A673 (cell line): ENCODE results near the gene THADA. TPM values are rescaled to one million over a fixed set of nuclear protein-coding genes. Genes with fewer than 3 reads are reported as not detected.

Experiments
- BruUV-seq: library from RNA; stranded (reverse); fragments of 400-500 nt; replicated peaks from 2 replicates; lab custom pipeline; 2021; lab: Mats Ljungman, UMichigan
- CTCF ChIA-PET: fragments of 300-600 bp; sonication (Branson Sonifier 250); formaldehyde crosslinking; loops from one replicate; lab custom pipeline; 2022; ENCODE audit warnings: antibody characterized with exemption; lab: Charles Lee
- POLR2A ChIA-PET: fragments of 300-600 bp; sonication (Branson Sonifier 250); formaldehyde crosslinking; loops from one replicate; lab custom pipeline; 2022; ENCODE audit warnings: antibody characterized with exemption; ENCODE audit not compliant: low non-redundant PET; lab: Charles Lee
- DNase-seq: peaks from one replicate; pipeline ENCODE4 v3.0.0-alpha.2; 2015; ENCODE audit warnings: low spot score
- H3K27ac ChIP-seq: fragments of 200-600 bp; sonication (generic); 2 replicates; pipeline ENCODE4 v1.5.1; 2016; ENCODE audit warnings: mixed run types, low read depth, mild to moderate bottlenecking, mixed read lengths, antibody characterized with exemption, low read length; ENCODE audit not compliant: poor library complexity, severe bottlenecking
- H3K27me3 ChIP-seq: fragments of 200-600 bp; sonication (generic); replicated peaks from 2 replicates; pipeline ENCODE4 v1.6.1; 2017; ENCODE audit warnings: mixed run types, low read depth, mild to moderate bottlenecking, mixed read lengths, antibody characterized with exemption, low read length; ENCODE audit not compliant: insufficient read depth, poor library complexity
- H3K36me3 ChIP-seq: fragments of 200-600 bp; sonication (generic); 2 replicates; pipeline ENCODE4 v1.6.1; 2016; ENCODE audit warnings: mixed run types, mild to moderate bottlenecking, mixed read lengths, antibody characterized with exemption, low read length; ENCODE audit not compliant: insufficient read depth, poor library complexity, severe bottlenecking
- H3K4me1 ChIP-seq: fragments of 200-600 bp; sonication (generic); 2 replicates; pipeline ENCODE4 v1.6.1; 2017; ENCODE audit warnings: mixed run types, mild to moderate bottlenecking, mixed read lengths, antibody characterized with exemption, low read length; ENCODE audit not compliant: insufficient read depth, poor library complexity, severe bottlenecking
- H3K4me3 ChIP-seq: fragments of 200-600 bp; sonication (generic); 2 replicates; pipeline ENCODE4 v1.5.1; 2016; ENCODE audit warnings: low read depth, mixed run types, mild to moderate bottlenecking, mixed read lengths, low read length; ENCODE audit not compliant: poor library complexity, severe bottlenecking
- H3K9me3 ChIP-seq: fragments of 200-600 bp; sonication (generic); 2 replicates; pipeline ENCODE4 v1.6.1; 2016; ENCODE audit warnings: mixed run types, low read depth, mild to moderate bottlenecking, mixed read lengths, antibody characterized with exemption, low read length; ENCODE audit not compliant: poor library complexity, severe bottlenecking
- CTCF ChIP-seq: fragments of 300-800, 200-600 bp; sonication (generic); conservative IDR thresholded peaks from 2 replicates; pipeline ENCODE4 v1.5.1; 2017; ENCODE audit warnings: low read depth, mild to moderate bottlenecking, antibody characterized with exemption, low read length, moderate library complexity, mixed read lengths
- EZH2 ChIP-seq: fragments of 200-600 bp; sonication (generic); IDR thresholded peaks from 2 replicates; pipeline ENCODE4 v1.6.1; 2017; ENCODE audit warnings: borderline replicate concordance, low read depth, mild to moderate bottlenecking, mixed read lengths, antibody characterized with exemption, low read length; ENCODE audit not compliant: poor library complexity, severe bottlenecking
- intact Hi-C: fragments of 100-400 bp; cut with micrococcal nuclease; formaldehyde crosslinking; loops from one replicate; pipeline ENCODE4 v1.10.0; 2022; ENCODE audit not compliant: unreplicated experiment
- total RNA-seq: library from RNA; stranded (reverse); gene quantifications from 2 replicates; pipeline ENCODE4 v1.2.3, GENCODE V29; 2021

Gene THADA
- total RNA-seq, 1 experiment from 2014 or later, result 39.7 TPM

GRCh38 chr2:43343573-43344304 lies 252.1 kb downstream of the THADA start:
- Histone ChIP-seq H3K36me3 (no peaks in the 10 kb centered on the region), H3K4me1 (no peaks in the 10 kb centered on the region), H3K9me3 (no peaks in the 10 kb centered on the region), H3K4me3 (no peak overlapping the region), H3K27ac (no peak overlapping the region), H3K27me3 (no peaks in the 10 kb centered on the region)
- DNase-seq, result no peak
- ChIA-PET CTCF (no interaction called here), POLR2A (no interaction called here)
- TF ChIP-seq CTCF, result no peak
- intact Hi-C loops, result no loop called here
- BruUV-seq, result no TSS peak

DNA sequence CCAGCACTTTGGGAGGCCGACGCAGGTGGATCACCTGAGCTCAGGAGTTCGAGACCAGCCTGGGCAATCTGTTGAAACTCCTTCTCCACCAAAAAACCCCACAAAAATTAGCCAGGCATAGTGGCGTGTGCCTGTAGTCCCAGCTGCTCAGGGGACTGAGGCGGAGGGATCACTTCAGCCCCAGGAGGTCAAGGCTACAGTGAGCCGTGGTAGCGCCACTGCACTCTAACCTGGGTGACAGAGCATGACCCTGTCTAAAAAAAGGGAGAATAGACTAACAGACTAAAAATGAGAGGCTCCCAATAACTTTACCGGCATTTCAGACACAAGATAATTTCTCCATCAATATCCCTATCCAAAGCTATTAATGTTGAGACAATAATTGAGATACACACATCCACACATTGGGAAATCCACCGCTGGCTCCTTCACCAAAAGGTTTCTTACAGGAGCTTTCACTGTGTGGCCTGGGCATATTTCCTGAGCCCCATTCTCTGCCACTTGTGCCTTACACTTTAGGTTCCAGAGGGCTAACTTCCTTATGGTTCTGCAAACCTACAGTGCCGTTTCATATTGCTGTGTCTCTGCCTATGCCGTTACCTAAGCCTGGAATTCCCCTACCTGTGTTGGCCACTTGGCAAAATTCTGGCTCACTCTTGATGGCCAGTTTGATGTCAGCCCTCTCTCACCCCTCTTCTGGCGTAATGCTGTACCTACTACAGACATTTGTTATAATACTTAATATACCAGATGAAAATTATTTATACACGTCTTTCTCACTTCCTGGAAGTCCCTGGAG lies 253.7 kb downstream of the THADA start:
- ChIA-PET CTCF (no interaction called here), POLR2A (no interaction called here)
- H3K27me3 ChIP-seq, result no peaks in the 10 kb centered on the region
- no peaks in the 10 kb centered on the region for H3K36me3 ChIP-seq
- intact Hi-C loops, result no loop called here
- no peak overlapping the region for H3K4me3 ChIP-seq
- no peak for DNase-seq
- TF ChIP-seq CTCF (no peak), EZH2 (no peak)
- no TSS peak for BruUV-seq
- H3K27ac ChIP-seq, result no peak overlapping the region
- no peaks in the 10 kb centered on the region for H3K4me1 ChIP-seq
- no peaks in the 10 kb centered on the region for H3K9me3 ChIP-seq

DNA sequence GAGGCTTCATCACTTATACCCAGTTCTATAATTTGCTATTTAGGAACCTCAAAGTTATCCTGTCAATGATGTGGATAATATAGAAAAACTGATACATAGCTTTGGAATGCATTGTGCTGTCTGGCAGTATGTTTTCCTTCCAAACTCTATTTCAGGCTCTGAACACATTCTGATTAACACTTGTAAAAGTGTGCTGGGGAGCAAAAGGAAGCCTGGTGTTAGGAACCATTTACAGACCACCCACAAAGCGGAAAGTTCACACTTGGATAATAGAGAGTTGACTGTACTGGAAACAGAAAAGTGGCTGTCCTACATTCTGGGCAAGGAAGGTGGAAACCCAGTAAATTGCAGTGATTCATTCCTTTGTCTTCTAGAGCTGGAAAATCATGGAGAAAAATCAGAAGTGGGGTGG lies 254.9 kb downstream of the THADA start:
- no peaks in the 10 kb centered on the region for H3K4me1 ChIP-seq
- intact Hi-C loops, result no loop called here
- no peak for TF ChIP-seq EZH2
- TF ChIP-seq CTCF, result no peak
- no peak overlapping the region for H3K4me3 ChIP-seq
- no peaks in the 10 kb centered on the region for H3K36me3 ChIP-seq
- H3K27me3 ChIP-seq, result no peaks in the 10 kb centered on the region
- CTCF ChIA-PET, result no interaction called here
- H3K27ac ChIP-seq, result no peak overlapping the region
- no peaks in the 10 kb centered on the region for H3K9me3 ChIP-seq
- peak; percentile 45 for DNase-seq
- POLR2A ChIA-PET, result interaction anchor here (0.7 kb wide), 1 partner anchor 15 kb away, joined by 3 read pairs; no protein-coding TSS in a partner anchor
- no TSS peak for BruUV-seq
